Kidney (tissue), 14 donors: Measurements from ENCODE around the gene IDH3B. TPM values are rescaled to one million over a fixed set of nuclear protein-coding genes. Genes with fewer than 3 reads are reported as not detected.

Source experiments
- DNase-seq, 5 donors: peaks; one replicate each; pipeline ENCODE4 v3.0.0-alpha.2; 2013 to 2020
- FAIRE-seq: peaks from 2 replicates; lab custom pipeline; 2012; peaks lifted over from hg19 to GRCh38; lab: Jason Lieb, UNC
- H3K27ac ChIP-seq, 2 donors: one replicate each; pipeline ENCODE4 v1.7.0; 2013; ENCODE audit warnings: low read depth in 2 of 2, low read length in 2 of 2, inconsistent platforms in 1 of 2
- H3K27me3 ChIP-seq: one replicate; pipeline ENCODE4 v1.7.1; 2013; ENCODE audit warnings: low read length, inconsistent platforms; ENCODE audit not compliant: control insufficient read depth, insufficient read depth
- H3K36me3 ChIP-seq, 3 donors: one replicate each; pipeline versions ENCODE4 v1.7.0 to v1.7.1; 2013; ENCODE audit warnings: low read length in 3 of 3, control low read depth in 1 of 3, inconsistent platforms in 1 of 3; ENCODE audit not compliant: insufficient read depth in 3 of 3, control insufficient read depth in 2 of 3
- H3K4me1 ChIP-seq, 3 donors: one replicate each; pipeline versions ENCODE4 v1.7.0 to v1.7.1; 2013; ENCODE audit warnings: low read length in 3 of 3, inconsistent platforms in 1 of 3, low read depth in 1 of 3; ENCODE audit not compliant: control insufficient read depth in 2 of 3, insufficient read depth in 2 of 3
- H3K4me3 ChIP-seq, 3 donors: one replicate each; pipeline versions ENCODE4 v1.7.0 to v1.8.1; 2013; ENCODE audit warnings: low read length in 3 of 3, control low read depth in 1 of 3, inconsistent platforms in 1 of 3
- H3K9ac ChIP-seq, 3 donors: one replicate each; pipeline versions ENCODE4 v1.7.0 to v1.7.1; 2013; ENCODE audit warnings: low read length in 3 of 3, control low read depth in 1 of 3, inconsistent platforms in 1 of 3
- H3K9me3 ChIP-seq, 3 donors: one replicate each; pipeline versions ENCODE4 v1.7.0 to v1.7.1; 2013; ENCODE audit warnings: low read length in 3 of 3, control low read depth in 1 of 3, inconsistent platforms in 1 of 3; ENCODE audit not compliant: control insufficient read depth in 2 of 3, insufficient read depth in 1 of 3
- CTCF ChIP-seq: IDR thresholded peaks from 3 replicates; pipeline ENCODE4 v1.5.1; 2012; ENCODE audit warnings: mild to moderate bottlenecking, moderate library complexity, borderline replicate concordance; ENCODE audit not compliant: insufficient read depth; ENCODE audit errors: extremely low read depth
- intact Hi-C: fragments of 100-400 bp; cut with DNase I; formaldehyde crosslinking; loops from one replicate; pipeline ENCODE4 v1.11.1; 2022
- polyA plus RNA-seq: library from polyadenylated mRNA; stranded (reverse); fragments of 350-450 nt; fragmentation: Illumina TruSeq; extraction: RNeasy Lipid Tissue Mini Kit (QIAGEN cat#74804); gene quantifications from one replicate; pipeline ENCODE4 v1.2.3, GENCODE V29; 2014; ENCODE audit warnings: low read depth, low replicate concordance; ENCODE audit not compliant: insufficient read depth
- total RNA-seq: library from RNA; stranded (reverse); fragmentation: NEBNext Ultra II Directional; extraction: Animal tissue kit (Norgen Biotek cat#: 25700); gene quantifications from one replicate; pipeline ENCODE4 v1.2.1, GENCODE V29; 2021
- donor health status: control.
- donor health status: control.
- donor health status: control.
- donor health status: control.
- donor health status: control.
- donor health status: DM: yes; HTN: yes; CAD: no.
- donor health status: Normal renal cell carcinoma (clear cell type).

IDH3B gene
- total and polyA plus RNA-seq, 2 donors from 2014 or later, result 77.3 to 134 TPM

GRCh38 chr20:2703716-2704475 is 39.9 kb upstream of the IDH3B start:
- no peak for DNase-seq
- no peaks in the 10 kb centered on the region for H3K4me1 ChIP-seq
- H3K4me3 ChIP-seq, result no peak overlapping the region
- no peak for TF ChIP-seq CTCF
- H3K9ac ChIP-seq, result no peak overlapping the region
- no peaks in the 10 kb centered on the region for H3K27me3 ChIP-seq
- no peak overlapping the region for H3K27ac ChIP-seq
- H3K36me3 ChIP-seq, result no peaks in the 10 kb centered on the region
- no peaks in the 10 kb centered on the region for H3K9me3 ChIP-seq
- intact Hi-C loops, result no loop called here
- no peak for FAIRE-seq

DNA sequence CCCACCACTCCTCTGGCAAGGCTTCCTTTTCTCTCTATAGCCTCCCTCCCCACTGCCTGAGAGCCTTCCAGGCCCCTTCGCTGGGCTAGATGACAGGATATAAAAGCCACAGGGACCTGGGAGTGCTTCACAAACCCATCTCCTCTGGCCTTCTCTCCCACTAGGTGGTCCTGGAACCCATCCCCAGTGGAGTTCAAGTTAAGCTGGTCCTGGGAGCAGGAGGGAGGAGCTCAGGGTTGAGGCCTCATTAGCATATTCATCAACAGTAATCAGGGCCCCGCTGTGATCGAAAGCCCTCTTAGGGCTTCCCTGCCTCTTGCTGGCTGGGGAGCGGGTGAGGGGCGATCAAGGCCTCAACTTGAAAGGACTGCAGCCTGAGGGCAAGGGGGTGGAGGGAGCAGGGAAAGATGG is 37.7 kb upstream of the IDH3B start:
- no peak overlapping the region for H3K9ac ChIP-seq
- H3K4me3 ChIP-seq, result no peak overlapping the region
- no peak for TF ChIP-seq CTCF
- no peaks in the 10 kb centered on the region for H3K36me3 ChIP-seq
- FAIRE-seq (no peak), DNase-seq (peak in 1 of 5 donors; percentile 32)
- no peaks in the 10 kb centered on the region for H3K4me1 ChIP-seq
- no peaks in the 10 kb centered on the region for H3K27me3 ChIP-seq
- no peaks in the 10 kb centered on the region for H3K9me3 ChIP-seq
- intact Hi-C loops, result no loop called here
- H3K27ac ChIP-seq, result no peak overlapping the region

DNA sequence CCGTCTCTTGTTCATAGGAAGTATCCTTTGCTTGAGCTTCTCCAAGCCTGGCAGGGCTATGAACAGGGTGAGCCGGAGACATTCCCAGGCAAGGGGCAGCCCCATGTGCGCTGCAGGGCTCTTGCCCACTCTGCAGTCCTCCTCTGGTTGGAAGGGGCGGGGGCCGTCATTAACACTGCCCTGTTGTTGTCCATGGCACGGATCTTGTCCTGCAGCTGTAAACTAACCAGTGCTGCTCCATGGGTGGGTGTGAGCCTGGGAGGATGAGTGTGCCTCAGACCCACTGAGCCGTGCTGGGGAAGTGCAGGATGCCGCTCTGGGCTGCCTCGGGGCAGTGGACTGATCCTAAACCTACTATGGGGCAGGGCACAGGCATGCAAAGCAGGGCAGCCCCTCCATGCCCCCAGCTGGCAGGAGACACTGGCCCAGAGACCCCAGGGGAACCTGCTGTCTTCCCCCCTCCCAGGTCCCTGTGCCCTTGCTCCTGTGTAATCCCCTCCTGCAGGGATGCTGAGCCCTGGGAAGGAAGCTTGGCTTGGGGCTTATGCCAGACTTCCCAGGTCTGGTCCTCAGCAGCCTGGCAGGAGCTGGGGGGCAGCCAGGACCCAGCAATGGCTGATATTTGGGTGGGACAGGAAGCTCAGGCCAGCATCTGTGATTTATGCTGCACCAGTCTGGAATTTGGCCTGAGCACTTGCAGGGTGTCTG is 37.1 kb upstream of the IDH3B start:
- TF ChIP-seq CTCF, result no peak
- FAIRE-seq, result no peak
- Histone ChIP-seq H3K27ac (no peak overlapping the region), H3K9me3 (no peaks in the 10 kb centered on the region), H3K27me3 (no peaks in the 10 kb centered on the region), H3K9ac (no peak overlapping the region), H3K4me1 (no peaks in the 10 kb centered on the region), H3K4me3 (no peak overlapping the region), H3K36me3 (no peaks in the 10 kb centered on the region)
- intact Hi-C loops, result no loop called here
- peak in 3 of 5 donors; percentile 13 to 37 (median 18) for DNase-seq
